ENCODE data around the gene P3R3URF. TPM values are rescaled to one million over a fixed set of nuclear protein-coding genes. Genes with fewer than 3 reads are reported as not detected.

P3R3URF gene
- total and polyA plus RNA-seq, 10 donors, result not detected

GRCh38 chr1:46199233-46199749, 23.0 kb upstream of the P3R3URF start:
- no peak for TF ChIP-seq POLR2A (IDR thresholded peaks at IDR 0.05)
- TF ChIP-seq, protein P1, sequence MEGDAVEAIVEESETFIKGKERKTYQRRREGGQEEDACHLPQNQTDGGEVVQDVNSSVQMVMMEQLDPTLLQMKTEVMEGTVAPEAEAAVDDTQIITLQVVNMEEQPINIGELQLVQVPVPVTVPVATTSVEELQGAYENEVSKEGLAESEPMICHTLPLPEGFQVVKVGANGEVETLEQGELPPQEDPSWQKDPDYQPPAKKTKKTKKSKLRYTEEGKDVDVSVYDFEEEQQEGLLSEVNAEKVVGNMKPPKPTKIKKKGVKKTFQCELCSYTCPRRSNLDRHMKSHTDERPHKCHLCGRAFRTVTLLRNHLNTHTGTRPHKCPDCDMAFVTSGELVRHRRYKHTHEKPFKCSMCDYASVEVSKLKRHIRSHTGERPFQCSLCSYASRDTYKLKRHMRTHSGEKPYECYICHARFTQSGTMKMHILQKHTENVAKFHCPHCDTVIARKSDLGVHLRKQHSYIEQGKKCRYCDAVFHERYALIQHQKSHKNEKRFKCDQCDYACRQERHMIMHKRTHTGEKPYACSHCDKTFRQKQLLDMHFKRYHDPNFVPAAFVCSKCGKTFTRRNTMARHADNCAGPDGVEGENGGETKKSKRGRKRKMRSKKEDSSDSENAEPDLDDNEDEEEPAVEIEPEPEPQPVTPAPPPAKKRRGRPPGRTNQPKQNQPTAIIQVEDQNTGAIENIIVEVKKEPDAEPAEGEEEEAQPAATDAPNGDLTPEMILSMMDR (IDR thresholded peaks at IDR 0.05 in 8 of 11, conservative IDR thresholded peaks at IDR 0.05 in 3 of 11), result no peak
- TF ChIP-seq POLR2AphosphoS5 (IDR thresholded peaks at IDR 0.05), result no peak
- H3K36me3 ChIP-seq, result peaks cover 0 to 26% (median 12%) of the 10 kb centered on the region in 6 donors
- H3K27ac ChIP-seq, result peak overlapping the region in 4 of 8 donors; percentile 78 to 87 (median 84)
- no peaks in the 10 kb centered on the region for H3K9me3 ChIP-seq
- peak overlapping the region in 4 of 8 donors; percentile 75 to 89 (median 83) for H3K4me3 ChIP-seq
- peaks cover 14 to 68% (median 49%) of the 10 kb centered on the region in 6 donors for H3K4me1 ChIP-seq
- H3K27me3 ChIP-seq (replicated peaks in 1 of 7), result peaks cover 0 to 8% (median 0%) of the 10 kb centered on the region in 7 donors
- DNase-seq, result no peak
- intact Hi-C loops (cut with DNase I; ENCODE audit: low total_unique reads), result no loop called here
- 84 to 93% (median 91%) methylated on average over 3 of the region's 3 CpGs for WGBS, 5 donors

GRCh38 chr1:46197964-46198811, 21.9 kb upstream of the P3R3URF start, which contains the start of gene POMGNT1:
Gene POMGNT1 (minus strand): TSS chr1:46198434. CDS start chr1:46197821, 613 bp downstream.
- H3K27me3 ChIP-seq (replicated peaks in 1 of 7), result peaks cover 0 to 4% (median 0%) of the 10 kb centered on the region in 7 donors
- peaks cover 0 to 37% (median 17%) of the 10 kb centered on the region in 6 donors for H3K36me3 ChIP-seq
- H3K27ac ChIP-seq, result peak within 1 kb of the TSS in 7 of 8 donors; percentile 35 to 87 (median 82)
- 0 to 1% (median 1%) methylated on average over 19 to 67 of the region's 67 CpGs for WGBS, 5 donors
- peak; percentile 45 to 81 (median 81) for TF ChIP-seq POLR2AphosphoS5 (IDR thresholded peaks at IDR 0.05)
- TF ChIP-seq POLR2A (IDR thresholded peaks at IDR 0.05), result peak in 1 of 3 donors; percentile 45
- TF ChIP-seq, protein P1 (IDR thresholded peaks at IDR 0.05 in 8 of 11, conservative IDR thresholded peaks at IDR 0.05 in 3 of 11), result no peak
- no peaks in the 10 kb centered on the region for H3K9me3 ChIP-seq
- peaks cover 11 to 57% (median 41%) of the 10 kb centered on the region in 6 donors for H3K4me1 ChIP-seq
- H3K4me3 ChIP-seq, result peak within 1 kb of the TSS; percentile 50 to 89 (median 78)
- intact Hi-C loops (cut with DNase I; ENCODE audit: low total_unique reads), result no loop called here
- peak; percentile 94 for DNase-seq

GRCh38 chr1:46197560-46197963, 21.3 kb upstream of the P3R3URF start:
- intact Hi-C loops (cut with DNase I; ENCODE audit: low total_unique reads), result no loop called here
- TF ChIP-seq, protein P1 (IDR thresholded peaks at IDR 0.05 in 8 of 11, conservative IDR thresholded peaks at IDR 0.05 in 3 of 11), result no peak
- no peak for TF ChIP-seq POLR2AphosphoS5 (IDR thresholded peaks at IDR 0.05)
- no peak for TF ChIP-seq POLR2A (IDR thresholded peaks at IDR 0.05)
- peak overlapping the region in 6 of 8 donors; percentile 73 to 87 (median 83) for H3K27ac ChIP-seq
- peak overlapping the region; percentile 50 to 89 (median 78) for H3K4me3 ChIP-seq
- H3K27me3 ChIP-seq (replicated peaks in 1 of 7), result no peaks in the 10 kb centered on the region
- 65 to 74% (median 72%) methylated on average over 8 to 9 of the region's 9 CpGs for WGBS, 5 donors
- H3K4me1 ChIP-seq, result peaks cover 11 to 51% (median 35%) of the 10 kb centered on the region in 6 donors
- peaks cover 0 to 44% (median 23%) of the 10 kb centered on the region in 6 donors for H3K36me3 ChIP-seq
- no peaks in the 10 kb centered on the region for H3K9me3 ChIP-seq
- DNase-seq, result no peak
